ENCODE results near the gene TXNDC8.

GRCh38 chr9:110364451-110364850 is 26.8 kb upstream of the TXNDC8 start:
- TF ChIP-seq CTCF (IDR thresholded peaks at IDR 0.05; ENCODE audit: poor library complexity, severe bottlenecking) (no peak), REST (IDR thresholded peaks at IDR 0.05; ENCODE audit: borderline replicate concordance) (no peak), MXI1 (conservative IDR thresholded peaks at IDR 0.05; ENCODE audit: poor library complexity, severe bottlenecking) (no peak), RAD21 (conservative IDR thresholded peaks at IDR 0.05) (no peak), SMC3 (conservative IDR thresholded peaks at IDR 0.05; ENCODE audit: poor library complexity) (no peak), EZH2 (IDR thresholded peaks at IDR 0.05; ENCODE audit: borderline replicate concordance, insufficient read depth, low read length, poor library complexity, severe bottlenecking) (no peak), POLR2AphosphoS5 (IDR thresholded peaks at IDR 0.05) (no peak), TAF1 (IDR thresholded peaks at IDR 0.05; ENCODE audit: low read depth) (no peak)

Measured in neural cell (in vitro differentiated cells).